DND-41 (cell line): ENCODE results near the gene PPFIA2.

Experiments
- EZH2 ChIP-seq: IDR thresholded peaks from 3 replicates; pipeline ENCODE4 v1.6.1; 2012; ENCODE audit warnings: borderline replicate concordance, low read depth, mild to moderate bottlenecking, moderate library complexity, low read length, inconsistent platforms; ENCODE audit not compliant: severe bottlenecking
- TF ChIP-seq, protein P1 (sequence below): IDR thresholded peaks from 2 replicates; pipeline ENCODE4 v1.5.1; 2012; ENCODE audit warnings: borderline replicate concordance, low read length, moderate library complexity, mild to moderate bottlenecking; ENCODE audit not compliant: poor library complexity, severe bottlenecking; ENCODE audit errors: extremely low read depth

- TF ChIP-seq, protein P1, sequence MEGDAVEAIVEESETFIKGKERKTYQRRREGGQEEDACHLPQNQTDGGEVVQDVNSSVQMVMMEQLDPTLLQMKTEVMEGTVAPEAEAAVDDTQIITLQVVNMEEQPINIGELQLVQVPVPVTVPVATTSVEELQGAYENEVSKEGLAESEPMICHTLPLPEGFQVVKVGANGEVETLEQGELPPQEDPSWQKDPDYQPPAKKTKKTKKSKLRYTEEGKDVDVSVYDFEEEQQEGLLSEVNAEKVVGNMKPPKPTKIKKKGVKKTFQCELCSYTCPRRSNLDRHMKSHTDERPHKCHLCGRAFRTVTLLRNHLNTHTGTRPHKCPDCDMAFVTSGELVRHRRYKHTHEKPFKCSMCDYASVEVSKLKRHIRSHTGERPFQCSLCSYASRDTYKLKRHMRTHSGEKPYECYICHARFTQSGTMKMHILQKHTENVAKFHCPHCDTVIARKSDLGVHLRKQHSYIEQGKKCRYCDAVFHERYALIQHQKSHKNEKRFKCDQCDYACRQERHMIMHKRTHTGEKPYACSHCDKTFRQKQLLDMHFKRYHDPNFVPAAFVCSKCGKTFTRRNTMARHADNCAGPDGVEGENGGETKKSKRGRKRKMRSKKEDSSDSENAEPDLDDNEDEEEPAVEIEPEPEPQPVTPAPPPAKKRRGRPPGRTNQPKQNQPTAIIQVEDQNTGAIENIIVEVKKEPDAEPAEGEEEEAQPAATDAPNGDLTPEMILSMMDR: no peak
- TF ChIP-seq EZH2: no peak
Measured at GRCh38 chr12:81359736-81360135, 399.4 kb downstream of the PPFIA2 start.
